ENCODE results near the gene CAPS. TPM values are rescaled to one million over a fixed set of nuclear protein-coding genes. Genes with fewer than 3 reads are reported as not detected.

CAPS gene
- total RNA-seq, 1 experiment from 2014 or later, result 0.92 TPM

GRCh38 chr19:5941673-5942072 is 27.6 kb downstream of the CAPS start:
- DNase-seq (ENCODE audit: low spot score), result no peak
- intact Hi-C loops (cut with micrococcal nuclease; ENCODE audit: unreplicated experiment), result no loop called here
- Histone ChIP-seq H3K36me3 (ENCODE audit: insufficient read depth, low read length, poor library complexity, severe bottlenecking) (peaks cover 28% of the 10 kb centered on the region), H3K27me3 (replicated peaks; ENCODE audit: insufficient read depth, low read depth, low read length, poor library complexity) (no peaks in the 10 kb centered on the region), H3K4me3 (ENCODE audit: low read depth, low read length, poor library complexity, severe bottlenecking) (no peak overlapping the region), H3K9me3 (ENCODE audit: low read depth, low read length, poor library complexity, severe bottlenecking) (no peaks in the 10 kb centered on the region), H3K4me1 (ENCODE audit: insufficient read depth, low read length, poor library complexity, severe bottlenecking) (peaks cover 5% of the 10 kb centered on the region), H3K27ac (ENCODE audit: low read depth, low read length, poor library complexity, severe bottlenecking) (no peak overlapping the region)
- POLR2A ChIA-PET (ENCODE audit: low non-redundant PET), result no interaction called here
- CTCF ChIA-PET, result no interaction called here
- no TSS peak for BruUV-seq (replicated peaks)
- TF ChIP-seq CTCF (conservative IDR thresholded peaks at IDR 0.05; ENCODE audit: low read depth, low read length) (no peak), EZH2 (IDR thresholded peaks at IDR 0.05; ENCODE audit: borderline replicate concordance, low read depth, low read length, poor library complexity, severe bottlenecking) (no peak)

GRCh38 chr19:5943045-5943444 is 29.0 kb downstream of the CAPS start:
- Histone ChIP-seq H3K36me3 (ENCODE audit: insufficient read depth, low read length, poor library complexity, severe bottlenecking) (peaks cover 21% of the 10 kb centered on the region), H3K4me1 (ENCODE audit: insufficient read depth, low read length, poor library complexity, severe bottlenecking) (peaks cover 12% of the 10 kb centered on the region), H3K9me3 (ENCODE audit: low read depth, low read length, poor library complexity, severe bottlenecking) (no peaks in the 10 kb centered on the region), H3K4me3 (ENCODE audit: low read depth, low read length, poor library complexity, severe bottlenecking) (no peak overlapping the region), H3K27me3 (replicated peaks; ENCODE audit: insufficient read depth, low read depth, low read length, poor library complexity) (no peaks in the 10 kb centered on the region), H3K27ac (ENCODE audit: low read depth, low read length, poor library complexity, severe bottlenecking) (no peak overlapping the region)
- DNase-seq (ENCODE audit: low spot score), result no peak
- no peak for TF ChIP-seq CTCF (conservative IDR thresholded peaks at IDR 0.05; ENCODE audit: low read depth, low read length)
- TF ChIP-seq EZH2 (IDR thresholded peaks at IDR 0.05; ENCODE audit: borderline replicate concordance, low read depth, low read length, poor library complexity, severe bottlenecking), result no peak
- intact Hi-C loops (cut with micrococcal nuclease; ENCODE audit: unreplicated experiment), result no loop called here
- CTCF ChIA-PET, result no interaction called here
- POLR2A ChIA-PET (ENCODE audit: low non-redundant PET), result no interaction called here
- no TSS peak for BruUV-seq (replicated peaks)

- intact Hi-C loops (cut with micrococcal nuclease; ENCODE audit: unreplicated experiment), result no loop called here
- H3K27ac ChIP-seq (ENCODE audit: low read depth, low read length, poor library complexity, severe bottlenecking), result peak overlapping the region; percentile 9
- DNase-seq (ENCODE audit: low spot score), result no peak
- POLR2A ChIA-PET (ENCODE audit: low non-redundant PET), result no interaction called here
- peaks cover 12% of the 10 kb centered on the region for H3K4me1 ChIP-seq (ENCODE audit: insufficient read depth, low read length, poor library complexity, severe bottlenecking)
- H3K27me3 ChIP-seq (replicated peaks; ENCODE audit: insufficient read depth, low read depth, low read length, poor library complexity), result no peaks in the 10 kb centered on the region
- no TSS peak for BruUV-seq (replicated peaks)
- no peaks in the 10 kb centered on the region for H3K9me3 ChIP-seq (ENCODE audit: low read depth, low read length, poor library complexity, severe bottlenecking)
- CTCF ChIA-PET, result no interaction called here
- no peak overlapping the region for H3K4me3 ChIP-seq (ENCODE audit: low read depth, low read length, poor library complexity, severe bottlenecking)
- no peak for TF ChIP-seq CTCF (conservative IDR thresholded peaks at IDR 0.05; ENCODE audit: low read depth, low read length)
- no peak for TF ChIP-seq EZH2 (IDR thresholded peaks at IDR 0.05; ENCODE audit: borderline replicate concordance, low read depth, low read length, poor library complexity, severe bottlenecking)
- peaks cover 21% of the 10 kb centered on the region for H3K36me3 ChIP-seq (ENCODE audit: insufficient read depth, low read length, poor library complexity, severe bottlenecking)
Observed at GRCh38 chr19:5943623-5944022, 29.6 kb downstream of the CAPS start.
